Measurements from ENCODE around the gene CTRB2.

Gene CTRB2

GRCh38 chr16:75206749-75207451 lies at the start of gene CTRB2:
TSS of gene CTRB2 (minus strand) at chr16:75207161. CDS start at chr16:75207141, 20 bp downstream.
- DNase-seq (ENCODE audit: low read depth in 1 of 2, low spot score in 1 of 2) = no peak

- DNase-seq (ENCODE audit: low read depth in 1 of 2, low spot score in 1 of 2) = no peak
These were observed 49.2 kb upstream of the CTRB2 start for GRCh38 chr16:75256059-75256571.

- no peak for DNase-seq (ENCODE audit: low read depth in 1 of 2, low spot score in 1 of 2)
These were observed 47.4 kb upstream of the CTRB2 start for GRCh38 chr16:75254359-75254837.

GRCh38 chr16:75252946-75253911 lies 46.3 kb upstream of the CTRB2 start:
- no peak for DNase-seq (ENCODE audit: low read depth in 1 of 2, low spot score in 1 of 2)

- no peak for DNase-seq (ENCODE audit: low read depth in 1 of 2, low spot score in 1 of 2)
These were observed 45.3 kb upstream of the CTRB2 start for GRCh38 chr16:75252049-75252864.

- no peak for DNase-seq (ENCODE audit: low read depth in 1 of 2, low spot score in 1 of 2)
These were observed 44.5 kb upstream of the CTRB2 start, which contains the start of gene BCAR1 for GRCh38 chr16:75251280-75252048. TSS of gene BCAR1 (minus strand) at chr16:75251624. CDS start at chr16:75251482, 142 bp downstream.

- DNase-seq (ENCODE audit: low read depth in 1 of 2, low spot score in 1 of 2) = no peak
These were observed 43.9 kb upstream of the CTRB2 start for GRCh38 chr16:75250809-75251279.

GRCh38 chr16:75250089-75250808 lies 43.3 kb upstream of the CTRB2 start:
- DNase-seq (ENCODE audit: low read depth in 1 of 2, low spot score in 1 of 2) = no peak

- no peak for DNase-seq (ENCODE audit: low read depth in 1 of 2, low spot score in 1 of 2)
These were observed 42.5 kb upstream of the CTRB2 start for GRCh38 chr16:75249441-75249840.

- no peak for DNase-seq (ENCODE audit: low read depth in 1 of 2, low spot score in 1 of 2)
These were observed 41.8 kb upstream of the CTRB2 start for GRCh38 chr16:75248536-75249380.

- DNase-seq (ENCODE audit: low read depth in 1 of 2, low spot score in 1 of 2) = no peak
These were observed 41.2 kb upstream of the CTRB2 start for GRCh38 chr16:75248142-75248535.

- no peak for DNase-seq (ENCODE audit: low read depth in 1 of 2, low spot score in 1 of 2)
These were observed 40.3 kb upstream of the CTRB2 start for GRCh38 chr16:75247249-75247648.

GRCh38 chr16:75246504-75247205 lies 39.7 kb upstream of the CTRB2 start:
- no peak for DNase-seq (ENCODE audit: low read depth in 1 of 2, low spot score in 1 of 2)

GRCh38 chr16:75244844-75245758 lies 38.1 kb upstream of the CTRB2 start:
- no peak for DNase-seq (ENCODE audit: low read depth in 1 of 2, low spot score in 1 of 2)

- DNase-seq (ENCODE audit: low read depth in 1 of 2, low spot score in 1 of 2) = no peak
These were observed 37.4 kb upstream of the CTRB2 start for GRCh38 chr16:75244225-75244809.

GRCh38 chr16:75243667-75244224 lies 36.8 kb upstream of the CTRB2 start:
- no peak for DNase-seq (ENCODE audit: low read depth in 1 of 2, low spot score in 1 of 2)

All from stimulated activated CD4-positive, alpha-beta T cell treated with anti-CD3 and anti-CD28 coated beads, Interleukin-15, amount 100 ng/mL, for 1 hour (primary cell).